Prostate gland (tissue), 2 donors: Measurements from ENCODE around the gene KCNT2. TPM values are rescaled to one million over a fixed set of nuclear protein-coding genes. Genes with fewer than 3 reads are reported as not detected.

Experiments used
- DNase-seq: peaks from one replicate; pipeline ENCODE4 v3.0.0-alpha.2; 2019; ENCODE audit warnings: low spot score
- H3K27ac ChIP-seq, 2 donors: fragments of 200-600 bp; sonication (generic); 2 replicates each; pipeline ENCODE4 v1.5.1; 2017 to 2019
- H3K27me3 ChIP-seq: fragments of 200-600 bp; sonication (generic); replicated peaks from 2 replicates; pipeline ENCODE4 v1.5.1; 2019; ENCODE audit not compliant: insufficient read depth
- H3K36me3 ChIP-seq, 2 donors: fragments of 200-600 bp; sonication (generic); 1 replicate in 1 of 2; 2 replicates in 1 of 2; pipeline versions ENCODE4 v1.5.1 to v1.8.1; 2017 to 2019
- H3K4me1 ChIP-seq: fragments of 200-600 bp; sonication (generic); replicated peaks from 2 replicates; pipeline ENCODE4 v1.5.1; 2019
- H3K4me3 ChIP-seq, 2 donors: fragments of 200-600 bp; sonication (generic); 2 replicates each; pipeline ENCODE4 v1.5.1; 2017 to 2019
- H3K9me3 ChIP-seq: fragments of 200-600 bp; sonication (generic); 2 replicates; pipeline ENCODE4 v1.5.1; 2017
- CTCF ChIP-seq, 4 experiments: fragments of 200-600 bp in 2 of 4; fragments of 450-650 bp in 2 of 4; sonication (generic) in 2 of 4; IDR thresholded peaks; 1 replicate in 3 of 4; 2 replicates in 1 of 4; pipeline ENCODE4 v1.5.1; 2016 to 2019; ENCODE audit warnings: antibody characterized with exemption in 4 of 4, mild to moderate bottlenecking in 2 of 4, moderate library complexity in 2 of 4
- POLR2A ChIP-seq: fragments of 450-650 bp; IDR thresholded peaks from one replicate; pipeline ENCODE4 v1.6.1; 2016; ENCODE audit warnings: antibody characterized with exemption, mild to moderate bottlenecking
- POLR2AphosphoS5 ChIP-seq: sonication (generic); formaldehyde crosslinking; IDR thresholded peaks from one replicate; pipeline ENCODE4 v1.6.1; 2017; ENCODE audit warnings: antibody characterized with exemption
- WGBS: methylation state at CpG from one replicate; pipeline ENCODE4 v1.1.5; 2018; 5-methylcytosine and 5-hydroxymethylcytosine counted together
- intact Hi-C: fragments of 100-400 bp; cut with DNase I; formaldehyde crosslinking; loops from one replicate; pipeline ENCODE4 v1.14.2; 2022
- total RNA-seq, 2 donors: library from RNA; depleted of rRNA; stranded (reverse); fragments of >200 nt; gene quantifications; one replicate each; pipeline ENCODE4 v1.1.0, GENCODE V29; 2016

KCNT2 gene
- total RNA-seq, 2 donors from 2014 or later = 1.2 to 1.9 TPM

GRCh38 chr1:196415978-196416377, 192.3 kb downstream of the KCNT2 start:
- intact Hi-C loops = no loop called here
- no peaks in the 10 kb centered on the region for H3K36me3 ChIP-seq
- DNase-seq = no peak
- WGBS = 91% methylated on average over 1 of the region's 1 CpG
- TF ChIP-seq POLR2AphosphoS5 (no peak), CTCF (IDR thresholded peaks at IDR 0.05) (no peak)
- no peaks in the 10 kb centered on the region for H3K9me3 ChIP-seq
- no peaks in the 10 kb centered on the region for H3K27me3 ChIP-seq
- H3K4me3 ChIP-seq = no peak overlapping the region
- no peaks in the 10 kb centered on the region for H3K4me1 ChIP-seq
- H3K27ac ChIP-seq = no peak overlapping the region

GRCh38 chr1:196412326-196412725, 195.9 kb downstream of the KCNT2 start:
- no peaks in the 10 kb centered on the region for H3K36me3 ChIP-seq
- H3K27me3 ChIP-seq = no peaks in the 10 kb centered on the region
- DNase-seq = no peak
- intact Hi-C loops = no loop called here
- no peak overlapping the region for H3K4me3 ChIP-seq
- H3K9me3 ChIP-seq = no peaks in the 10 kb centered on the region
- H3K4me1 ChIP-seq = no peaks in the 10 kb centered on the region
- 94% methylated on average over 2 of the region's 2 CpGs for WGBS
- H3K27ac ChIP-seq = no peak overlapping the region
- TF ChIP-seq CTCF (IDR thresholded peaks at IDR 0.05) (no peak), POLR2AphosphoS5 (no peak), POLR2A (no peak)

- H3K27me3 ChIP-seq = no peaks in the 10 kb centered on the region
- H3K9me3 ChIP-seq = no peaks in the 10 kb centered on the region
- intact Hi-C loops = no loop called here
- TF ChIP-seq CTCF (IDR thresholded peaks at IDR 0.05) (no peak), POLR2AphosphoS5 (no peak)
- no peak overlapping the region for H3K27ac ChIP-seq
- no peak for DNase-seq
- H3K36me3 ChIP-seq = no peaks in the 10 kb centered on the region
- H3K4me3 ChIP-seq = no peak overlapping the region
- H3K4me1 ChIP-seq = no peaks in the 10 kb centered on the region
Observed at GRCh38 chr1:196410768-196411167, 197.5 kb downstream of the KCNT2 start.

- Histone ChIP-seq H3K36me3 (no peaks in the 10 kb centered on the region), H3K27me3 (no peaks in the 10 kb centered on the region), H3K9me3 (no peaks in the 10 kb centered on the region), H3K27ac (no peak overlapping the region), H3K4me1 (no peaks in the 10 kb centered on the region), H3K4me3 (no peak overlapping the region)
- intact Hi-C loops = no loop called here
- WGBS = 87% methylated on average over 2 of the region's 2 CpGs
- no peak for DNase-seq
- TF ChIP-seq POLR2A (no peak), CTCF (IDR thresholded peaks at IDR 0.05) (no peak), POLR2AphosphoS5 (no peak)
Observed at GRCh38 chr1:196409586-196409985, 198.7 kb downstream of the KCNT2 start.

GRCh38 chr1:196407358-196408051, 200.7 kb downstream of the KCNT2 start:
- Histone ChIP-seq H3K9me3 (no peaks in the 10 kb centered on the region), H3K4me3 (no peak overlapping the region), H3K27me3 (no peaks in the 10 kb centered on the region), H3K36me3 (no peaks in the 10 kb centered on the region), H3K4me1 (no peaks in the 10 kb centered on the region), H3K27ac (peak overlapping the region; percentile 13 to 48)
- TF ChIP-seq CTCF (IDR thresholded peaks at IDR 0.05) = no peak
- no peak for TF ChIP-seq POLR2AphosphoS5
- TF ChIP-seq POLR2A = no peak
- 5% methylated on average over 2 of the region's 2 CpGs for WGBS
- intact Hi-C loops = no loop called here
- no peak for DNase-seq
